K562 (cell line): Measurements from ENCODE around the gene LAIR2. TPM values are rescaled to one million over a fixed set of nuclear protein-coding genes. Genes with fewer than 3 reads are reported as not detected.

Experiments used
- ESRRA ChIP-seq: fragments of 450-650 bp; IDR thresholded peaks from 2 replicates; pipeline ENCODE4 v1.6.1; 2014; ENCODE audit warnings: low read depth, mild to moderate bottlenecking, moderate library complexity, borderline replicate concordance
- NCOA2 ChIP-seq, 2 experiments: fragments of 450-650 bp; IDR thresholded peaks; 2 replicates each; pipeline ENCODE4 v1.6.1; 2018; ENCODE audit warnings: mild to moderate bottlenecking in 2 of 2, moderate library complexity in 1 of 2; ENCODE audit not compliant: partially characterized antibody in 2 of 2
- PYGO2 ChIP-seq: fragments of 450-650 bp; IDR thresholded peaks from 2 replicates; pipeline ENCODE4 v1.6.1; 2016; ENCODE audit warnings: mild to moderate bottlenecking, missing genetic modification characterization, moderate library complexity, missing compliant biosample characterization
- polyA plus RNA-seq, 8 experiments: library from polyadenylated mRNA; depleted of rRNA in 4 of 8; stranded (reverse) in 5 of 8; unstranded in 3 of 8; fragments of >200 nt; fragmentation: Nextera tagmentation in 2 of 8; fragmentation: Illumina TruSeq in 1 of 8; extraction: Ambion mirVana in 2 of 8; extraction: Trizol in 1 of 8; gene quantifications; 2 replicates each; pipeline versions ENCODE4 v1.2.1 to v1.2.3, GENCODE V29; 2011 to 2014; ENCODE audit warnings: inconsistent platforms in 1 of 8, missing spikeins in 1 of 8
- total RNA-seq, 7 experiments: library from RNA; depleted of rRNA in 6 of 7; stranded (reverse); fragments of >200 nt in 6 of 7; fragmentation: Illumina TruSeq in 2 of 7; extraction: Trizol in 2 of 7; gene quantifications; 2 replicates each; pipeline versions ENCODE4 v1.2.1 to v1.2.3, GENCODE V29; 2011 to 2021; ENCODE audit warnings: low replicate concordance in 1 of 7
- TF ChIP-seq, protein P1 (sequence below): sonication (generic); formaldehyde crosslinking; IDR thresholded peaks from 2 replicates; pipeline ENCODE4 v1.8.0; 2022; ENCODE audit warnings: mild to moderate bottlenecking, missing genetic modification reagents
- TF ChIP-seq, protein P2 (sequence below): fragments of 450-650 bp; formaldehyde crosslinking; IDR thresholded peaks from 2 replicates; pipeline ENCODE4 v1.4.0; 2020; ENCODE audit warnings: mild to moderate bottlenecking, mixed read lengths

LAIR2 gene
- total and polyA plus RNA-seq, 9 of the 15 experiments (the other 6 are each of a cell fraction or from before 2014, with no cell fraction given) = not detected

DNA sequence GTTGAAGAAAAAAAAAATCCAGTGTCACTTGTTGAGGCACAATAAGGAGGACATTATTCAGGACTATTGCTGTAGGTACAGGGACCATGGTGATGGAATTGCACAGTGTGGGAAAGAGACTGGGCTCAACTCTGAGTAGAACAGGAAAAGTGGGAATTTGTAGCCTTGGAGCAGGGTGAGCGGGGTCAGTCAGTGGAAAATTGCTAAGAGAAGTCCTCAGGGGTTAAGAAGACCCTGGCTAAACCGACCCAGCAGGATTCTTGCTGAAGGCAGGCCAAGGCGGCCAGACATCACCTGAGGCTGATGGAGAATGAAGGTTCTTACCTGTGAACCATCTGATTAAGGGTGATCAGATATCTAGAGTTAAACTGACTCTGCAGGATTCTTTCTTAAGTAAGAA lies 12.5 kb downstream of the LAIR2 start (continued):
- TF ChIP-seq, protein P1, sequence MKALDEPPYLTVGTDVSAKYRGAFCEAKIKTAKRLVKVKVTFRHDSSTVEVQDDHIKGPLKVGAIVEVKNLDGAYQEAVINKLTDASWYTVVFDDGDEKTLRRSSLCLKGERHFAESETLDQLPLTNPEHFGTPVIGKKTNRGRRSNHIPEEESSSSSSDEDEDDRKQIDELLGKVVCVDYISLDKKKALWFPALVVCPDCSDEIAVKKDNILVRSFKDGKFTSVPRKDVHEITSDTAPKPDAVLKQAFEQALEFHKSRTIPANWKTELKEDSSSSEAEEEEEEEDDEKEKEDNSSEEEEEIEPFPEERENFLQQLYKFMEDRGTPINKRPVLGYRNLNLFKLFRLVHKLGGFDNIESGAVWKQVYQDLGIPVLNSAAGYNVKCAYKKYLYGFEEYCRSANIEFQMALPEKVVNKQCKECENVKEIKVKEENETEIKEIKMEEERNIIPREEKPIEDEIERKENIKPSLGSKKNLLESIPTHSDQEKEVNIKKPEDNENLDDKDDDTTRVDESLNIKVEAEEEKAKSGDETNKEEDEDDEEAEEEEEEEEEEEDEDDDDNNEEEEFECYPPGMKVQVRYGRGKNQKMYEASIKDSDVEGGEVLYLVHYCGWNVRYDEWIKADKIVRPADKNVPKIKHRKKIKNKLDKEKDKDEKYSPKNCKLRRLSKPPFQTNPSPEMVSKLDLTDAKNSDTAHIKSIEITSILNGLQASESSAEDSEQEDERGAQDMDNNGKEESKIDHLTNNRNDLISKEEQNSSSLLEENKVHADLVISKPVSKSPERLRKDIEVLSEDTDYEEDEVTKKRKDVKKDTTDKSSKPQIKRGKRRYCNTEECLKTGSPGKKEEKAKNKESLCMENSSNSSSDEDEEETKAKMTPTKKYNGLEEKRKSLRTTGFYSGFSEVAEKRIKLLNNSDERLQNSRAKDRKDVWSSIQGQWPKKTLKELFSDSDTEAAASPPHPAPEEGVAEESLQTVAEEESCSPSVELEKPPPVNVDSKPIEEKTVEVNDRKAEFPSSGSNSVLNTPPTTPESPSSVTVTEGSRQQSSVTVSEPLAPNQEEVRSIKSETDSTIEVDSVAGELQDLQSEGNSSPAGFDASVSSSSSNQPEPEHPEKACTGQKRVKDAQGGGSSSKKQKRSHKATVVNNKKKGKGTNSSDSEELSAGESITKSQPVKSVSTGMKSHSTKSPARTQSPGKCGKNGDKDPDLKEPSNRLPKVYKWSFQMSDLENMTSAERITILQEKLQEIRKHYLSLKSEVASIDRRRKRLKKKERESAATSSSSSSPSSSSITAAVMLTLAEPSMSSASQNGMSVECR = no peak
- TF ChIP-seq PYGO2 (no peak), NCOA2 (IDR thresholded peaks at IDR 0.05; ENCODE audit: partially characterized antibody in 2 of 2) (no peak), ESRRA (no peak)
- TF ChIP-seq, protein P2, sequence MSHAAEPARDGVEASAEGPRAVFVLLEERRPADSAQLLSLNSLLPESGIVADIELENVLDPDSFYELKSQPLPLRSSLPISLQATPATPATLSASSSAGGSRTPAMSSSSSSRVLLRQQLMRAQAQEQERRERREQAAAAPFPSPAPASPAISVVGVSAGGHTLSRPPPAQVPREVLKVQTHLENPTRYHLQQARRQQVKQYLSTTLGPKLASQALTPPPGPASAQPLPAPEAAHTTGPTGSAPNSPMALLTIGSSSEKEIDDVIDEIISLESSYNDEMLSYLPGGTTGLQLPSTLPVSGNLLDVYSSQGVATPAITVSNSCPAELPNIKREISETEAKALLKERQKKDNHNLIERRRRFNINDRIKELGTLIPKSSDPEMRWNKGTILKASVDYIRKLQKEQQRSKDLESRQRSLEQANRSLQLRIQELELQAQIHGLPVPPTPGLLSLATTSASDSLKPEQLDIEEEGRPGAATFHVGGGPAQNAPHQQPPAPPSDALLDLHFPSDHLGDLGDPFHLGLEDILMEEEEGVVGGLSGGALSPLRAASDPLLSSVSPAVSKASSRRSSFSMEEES (CRISPR knock-in tag) = no peak
